Kidney epithelial cell (primary cell): ENCODE data around the gene NFKB2. TPM values are rescaled to one million over a fixed set of nuclear protein-coding genes. Genes with fewer than 3 reads are reported as not detected.

ENCODE experiments used
- DNase-seq: peaks from one replicate; pipeline ENCODE4 v3.0.0-alpha.2; 2010; ENCODE audit warnings: low read depth
- H3K27me3 ChIP-seq: 2 replicates; pipeline ENCODE4 v1.6.0; 2011; ENCODE audit warnings: low read length; ENCODE audit not compliant: control insufficient read depth, insufficient read depth
- H3K36me3 ChIP-seq: 2 replicates; pipeline ENCODE4 v1.5.1; 2011; ENCODE audit warnings: low read length; ENCODE audit not compliant: control insufficient read depth, insufficient read depth
- H3K4me3 ChIP-seq: 2 replicates; pipeline ENCODE4 v1.5.1; 2011; ENCODE audit warnings: low read depth, mild to moderate bottlenecking, control low read depth, low read length
- total RNA-seq: library from RNA; depleted of rRNA; stranded (reverse); fragments of >200 nt; gene quantifications from 2 replicates; pipeline ENCODE4 v1.2.3, GENCODE V29; 2015
- TF ChIP-seq, protein P1 (sequence below): IDR thresholded peaks from 2 replicates; pipeline ENCODE4 v1.5.1; 2011; ENCODE audit warnings: mild to moderate bottlenecking, moderate library complexity, low read length, control low read depth, inconsistent platforms; ENCODE audit not compliant: insufficient read depth, poor library complexity, severe bottlenecking

The NFKB2 gene
- total RNA-seq, 1 donor from 2014 or later: 83.6 TPM

DNA sequence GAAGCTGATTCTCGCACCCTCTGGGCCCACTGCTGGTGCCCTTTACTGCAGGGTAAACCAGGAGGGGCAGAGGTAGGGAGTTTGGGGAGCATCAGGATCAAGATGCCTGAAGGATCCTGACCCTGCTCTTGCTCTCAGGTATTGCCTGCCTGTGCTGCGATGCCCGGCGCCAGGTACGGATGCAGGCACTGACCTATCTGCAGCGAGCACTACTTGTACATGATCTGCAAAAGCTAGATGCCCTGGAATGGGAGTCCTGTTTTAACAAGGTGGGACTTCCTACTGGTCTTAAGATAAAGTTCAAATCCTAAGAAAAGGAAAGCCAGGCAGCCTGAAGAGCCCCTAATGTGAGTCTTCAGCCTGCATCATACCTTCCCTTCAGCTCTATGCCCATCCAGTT is 16.1 kb upstream of the NFKB2 start:
- DNase-seq: no peak
- Histone ChIP-seq H3K4me3 (no peak overlapping the region), H3K36me3 (peaks cover 5% of the 10 kb centered on the region), H3K27me3 (no peaks in the 10 kb centered on the region)
- TF ChIP-seq, protein P1, sequence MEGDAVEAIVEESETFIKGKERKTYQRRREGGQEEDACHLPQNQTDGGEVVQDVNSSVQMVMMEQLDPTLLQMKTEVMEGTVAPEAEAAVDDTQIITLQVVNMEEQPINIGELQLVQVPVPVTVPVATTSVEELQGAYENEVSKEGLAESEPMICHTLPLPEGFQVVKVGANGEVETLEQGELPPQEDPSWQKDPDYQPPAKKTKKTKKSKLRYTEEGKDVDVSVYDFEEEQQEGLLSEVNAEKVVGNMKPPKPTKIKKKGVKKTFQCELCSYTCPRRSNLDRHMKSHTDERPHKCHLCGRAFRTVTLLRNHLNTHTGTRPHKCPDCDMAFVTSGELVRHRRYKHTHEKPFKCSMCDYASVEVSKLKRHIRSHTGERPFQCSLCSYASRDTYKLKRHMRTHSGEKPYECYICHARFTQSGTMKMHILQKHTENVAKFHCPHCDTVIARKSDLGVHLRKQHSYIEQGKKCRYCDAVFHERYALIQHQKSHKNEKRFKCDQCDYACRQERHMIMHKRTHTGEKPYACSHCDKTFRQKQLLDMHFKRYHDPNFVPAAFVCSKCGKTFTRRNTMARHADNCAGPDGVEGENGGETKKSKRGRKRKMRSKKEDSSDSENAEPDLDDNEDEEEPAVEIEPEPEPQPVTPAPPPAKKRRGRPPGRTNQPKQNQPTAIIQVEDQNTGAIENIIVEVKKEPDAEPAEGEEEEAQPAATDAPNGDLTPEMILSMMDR: no peak

DNA sequence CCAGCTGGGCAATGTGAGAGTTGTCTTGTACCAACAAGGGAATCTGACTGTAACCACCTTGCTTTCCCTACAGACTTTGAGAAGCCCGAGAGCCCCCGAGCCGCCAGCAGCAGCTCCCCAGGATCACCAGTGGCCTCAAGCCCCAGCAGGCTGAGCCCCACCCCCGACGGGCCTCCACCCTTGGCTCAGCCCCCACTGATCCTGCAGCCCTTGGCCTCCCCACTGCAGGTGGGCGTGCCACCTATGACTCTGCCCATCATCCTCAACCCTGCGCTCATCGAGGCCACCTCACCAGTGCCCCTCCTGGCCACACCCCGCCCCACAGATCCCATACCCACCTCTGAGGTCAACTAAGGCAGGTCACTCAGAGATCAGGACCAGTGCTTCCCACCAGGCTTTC is 13.5 kb upstream of the NFKB2 start:
- TF ChIP-seq, protein P1: no peak
- no peak for DNase-seq
- H3K36me3 ChIP-seq: peaks cover 5% of the 10 kb centered on the region
- no peaks in the 10 kb centered on the region for H3K27me3 ChIP-seq
- H3K4me3 ChIP-seq: no peak overlapping the region

DNA sequence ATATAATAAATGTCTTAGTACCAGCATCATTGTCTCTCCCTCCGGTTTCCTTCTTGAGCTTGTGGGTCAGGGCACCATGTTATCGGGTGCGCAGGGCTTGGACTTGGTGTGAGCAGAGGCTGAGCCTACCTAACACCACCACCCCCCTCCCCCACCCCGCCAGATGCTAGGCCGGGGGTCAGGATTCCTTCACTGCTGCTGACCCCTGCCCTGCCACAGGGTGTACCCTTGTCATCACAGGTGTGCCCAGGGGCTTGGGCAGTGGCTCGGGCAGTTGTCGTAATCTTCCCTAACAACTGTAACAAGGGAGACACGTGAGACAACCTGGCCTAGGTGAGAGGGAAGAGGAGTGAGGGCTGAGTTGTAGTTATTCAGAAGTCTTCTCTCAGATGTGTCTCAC is 12.6 kb upstream of the NFKB2 start:
- Histone ChIP-seq H3K4me3 (no peak overlapping the region), H3K36me3 (peaks cover 5% of the 10 kb centered on the region)
- TF ChIP-seq, protein P1: no peak

DNA sequence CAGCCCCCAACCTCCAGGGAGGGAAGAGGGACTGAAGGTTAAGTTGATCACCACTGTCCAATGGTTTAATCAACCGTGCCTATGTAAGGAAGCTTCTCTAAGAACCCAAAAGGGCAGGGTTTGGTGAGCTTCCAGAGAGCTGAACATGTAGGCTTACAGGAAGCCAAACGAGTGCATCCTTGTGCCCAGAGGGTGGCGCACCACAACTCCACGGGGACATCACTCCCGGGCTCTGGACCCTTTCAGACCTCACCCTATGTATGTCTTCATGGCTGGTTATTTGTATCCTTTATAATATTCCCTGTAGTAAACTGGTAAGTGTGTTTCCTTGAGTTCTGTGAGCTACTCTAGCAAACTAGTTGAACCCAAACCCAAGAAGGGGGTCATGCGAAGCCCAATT is 11.5 kb upstream of the NFKB2 start:
- TF ChIP-seq, protein P1: peak; percentile 14
- no peak for DNase-seq
- no peaks in the 10 kb centered on the region for H3K27me3 ChIP-seq
- peaks cover 5% of the 10 kb centered on the region for H3K36me3 ChIP-seq
- no peak overlapping the region for H3K4me3 ChIP-seq

More for the DNA sequence above, 12.6 kb upstream of the NFKB2 start:
- no peak for DNase-seq
- H3K27me3 ChIP-seq: no peaks in the 10 kb centered on the region

DNA sequence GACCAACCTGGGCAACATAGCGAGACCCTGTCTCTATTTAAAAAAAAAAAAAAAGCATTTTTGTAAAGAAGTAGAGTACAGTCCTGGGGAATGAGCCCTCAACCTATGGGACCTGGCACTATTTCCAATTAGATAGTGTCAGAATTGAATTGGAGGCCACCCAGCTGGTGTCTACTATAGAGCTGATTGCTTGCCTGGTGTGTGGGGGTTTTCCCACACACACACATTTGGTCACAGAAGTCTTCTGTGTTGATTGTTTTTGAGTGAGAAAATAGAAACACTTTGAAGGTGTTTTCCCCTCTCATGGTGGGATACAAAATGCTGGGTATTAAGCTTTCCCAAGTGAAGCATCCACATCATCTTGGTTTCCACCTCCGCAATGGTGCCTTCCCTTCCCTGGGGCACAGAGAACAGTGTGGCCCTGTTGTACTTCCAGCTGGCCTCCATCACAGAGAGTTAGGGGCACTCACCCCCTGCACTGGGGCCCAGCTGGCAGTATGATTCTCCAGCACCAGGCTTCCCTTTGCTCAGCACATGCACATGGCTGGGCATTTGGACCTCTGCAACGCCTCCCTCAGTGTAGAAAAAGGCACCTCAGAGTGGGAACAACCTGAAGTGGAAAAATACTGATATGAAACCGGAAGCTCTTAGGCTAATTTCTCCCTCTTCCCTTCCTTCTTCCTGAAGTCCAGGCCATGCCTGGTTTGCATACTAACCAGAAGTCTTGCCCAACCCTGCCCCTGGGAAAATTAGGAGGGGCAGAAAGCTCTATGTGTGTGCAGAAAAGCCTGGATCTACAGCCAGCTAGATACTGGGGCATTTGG is 10.7 kb upstream of the NFKB2 start:
- TF ChIP-seq, protein P1: no peak
- H3K27me3 ChIP-seq: no peaks in the 10 kb centered on the region
- H3K4me3 ChIP-seq: no peak overlapping the region
- no peak for DNase-seq
- H3K36me3 ChIP-seq: peaks cover 5% of the 10 kb centered on the region

DNA sequence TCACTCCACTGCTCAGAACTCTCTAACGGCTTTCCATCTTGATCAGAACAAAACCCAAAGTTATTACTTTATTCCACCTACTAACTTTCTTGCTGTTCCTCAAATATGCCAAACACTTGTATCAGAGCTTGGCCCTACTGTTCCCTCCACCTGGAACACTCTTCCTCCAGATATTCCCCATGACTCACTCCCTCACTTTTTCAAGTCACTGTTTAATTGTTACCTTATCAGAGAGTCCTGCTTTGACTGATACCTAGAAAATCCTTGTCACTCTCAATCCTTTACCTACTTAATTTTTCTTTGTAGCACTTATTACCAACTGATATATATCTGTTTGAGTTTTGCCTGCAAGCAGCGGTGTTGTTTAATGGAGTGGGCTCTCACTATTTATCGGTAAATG is 5.6 kb upstream of the NFKB2 start:
- Histone ChIP-seq H3K27me3 (no peaks in the 10 kb centered on the region), H3K36me3 (no peaks in the 10 kb centered on the region), H3K4me3 (no peak overlapping the region)
- TF ChIP-seq, protein P1: no peak
- no peak for DNase-seq
